Inflammatory macrophage (primary cell): ENCODE data around the gene GCDH.

Source experiments
- DNase-seq, 2 donors: peaks; one replicate each; pipeline ENCODE4 v3.0.0-alpha.2; 2020 to 2022

The GCDH gene

GRCh38 chr19:12943437-12944044, 52.6 kb downstream of the GCDH start:
- no peak for DNase-seq

GRCh38 chr19:12944104-12944674, 53.2 kb downstream of the GCDH start:
- DNase-seq = no peak

GRCh38 chr19:12945479-12946091, 54.6 kb downstream of the GCDH start, which contains the start of gene RAD23A:
Gene RAD23A (plus strand): TSS chr19:12945862. CDS start chr19:12945949, 87 bp downstream.
- peak; percentile 99 to 100 for DNase-seq

GRCh38 chr19:12946092-12946721, 55.2 kb downstream of the GCDH start:
- DNase-seq = peak; percentile 51 to 76

GRCh38 chr19:12946731-12947496, 56.0 kb downstream of the GCDH start:
- DNase-seq = no peak

- DNase-seq = no peak
Measured at GRCh38 chr19:12947702-12948611, 57.0 kb downstream of the GCDH start.

GRCh38 chr19:12948612-12949362, 57.8 kb downstream of the GCDH start:
- no peak for DNase-seq
